ENCODE results near the gene LRMDA.

- no peak for TF ChIP-seq CTCF (IDR thresholded peaks at IDR 0.05)
- no peak for TF ChIP-seq EZH2 (IDR thresholded peaks at IDR 0.05; ENCODE audit: borderline replicate concordance, insufficient read depth, low read depth, low read length, poor library complexity, severe bottlenecking)
Measured at GRCh38 chr10:76523791-76524351, 1092.4 kb downstream of the LRMDA start.
